Epithelial cell of proximal tubule (primary cell): ENCODE data around the gene CCDC40. TPM values are rescaled to one million over a fixed set of nuclear protein-coding genes. Genes with fewer than 3 reads are reported as not detected.

Source experiments
- DNase-seq: peaks from one replicate; pipeline ENCODE4 v3.0.0-alpha.2; 2011; ENCODE audit warnings: low read depth
- H3K4me3 ChIP-seq: 2 replicates; pipeline ENCODE4 v1.5.1; 2011; ENCODE audit warnings: low read depth, mild to moderate bottlenecking, low read length
- total RNA-seq: library from RNA; depleted of rRNA; stranded (reverse); fragments of >200 nt; gene quantifications from 2 replicates; pipeline ENCODE4 v1.2.3, GENCODE V29; 2015
- TF ChIP-seq, protein P1 (sequence below): conservative IDR thresholded peaks from 2 replicates; pipeline ENCODE4 v1.5.1; 2012; ENCODE audit warnings: low read depth, mild to moderate bottlenecking, low read length

The CCDC40 gene
- total RNA-seq, 1 donor from 2014 or later: 2.2 TPM

- no peak for DNase-seq
- no peak overlapping the region for H3K4me3 ChIP-seq
- TF ChIP-seq, protein P1, sequence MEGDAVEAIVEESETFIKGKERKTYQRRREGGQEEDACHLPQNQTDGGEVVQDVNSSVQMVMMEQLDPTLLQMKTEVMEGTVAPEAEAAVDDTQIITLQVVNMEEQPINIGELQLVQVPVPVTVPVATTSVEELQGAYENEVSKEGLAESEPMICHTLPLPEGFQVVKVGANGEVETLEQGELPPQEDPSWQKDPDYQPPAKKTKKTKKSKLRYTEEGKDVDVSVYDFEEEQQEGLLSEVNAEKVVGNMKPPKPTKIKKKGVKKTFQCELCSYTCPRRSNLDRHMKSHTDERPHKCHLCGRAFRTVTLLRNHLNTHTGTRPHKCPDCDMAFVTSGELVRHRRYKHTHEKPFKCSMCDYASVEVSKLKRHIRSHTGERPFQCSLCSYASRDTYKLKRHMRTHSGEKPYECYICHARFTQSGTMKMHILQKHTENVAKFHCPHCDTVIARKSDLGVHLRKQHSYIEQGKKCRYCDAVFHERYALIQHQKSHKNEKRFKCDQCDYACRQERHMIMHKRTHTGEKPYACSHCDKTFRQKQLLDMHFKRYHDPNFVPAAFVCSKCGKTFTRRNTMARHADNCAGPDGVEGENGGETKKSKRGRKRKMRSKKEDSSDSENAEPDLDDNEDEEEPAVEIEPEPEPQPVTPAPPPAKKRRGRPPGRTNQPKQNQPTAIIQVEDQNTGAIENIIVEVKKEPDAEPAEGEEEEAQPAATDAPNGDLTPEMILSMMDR: no peak
Measured at GRCh38 chr17:80118601-80119270, 82.3 kb downstream of the CCDC40 start.

GRCh38 chr17:80119271-80119791 lies 82.9 kb downstream of the CCDC40 start:
- no peak for DNase-seq
- no peak overlapping the region for H3K4me3 ChIP-seq
- TF ChIP-seq, protein P1: no peak

DNA sequence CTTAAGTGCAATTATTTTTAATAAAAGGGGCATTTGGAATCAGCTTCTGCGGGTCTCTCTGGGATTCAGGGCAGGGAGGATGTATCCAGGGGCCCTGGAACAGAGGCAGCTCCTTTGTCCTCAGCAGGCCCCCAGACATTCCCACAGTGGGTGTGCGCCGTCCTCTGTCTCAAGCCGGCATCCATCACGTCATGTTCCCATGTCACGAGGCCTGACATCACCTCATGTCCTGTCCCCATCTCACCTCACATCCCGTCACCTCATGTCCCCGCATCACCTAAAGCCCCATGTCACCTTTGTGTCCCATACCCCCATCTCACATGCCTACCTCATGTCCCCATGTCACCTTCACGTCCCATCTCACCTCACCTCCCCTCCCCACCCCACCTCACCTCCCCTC lies 83.4 kb downstream of the CCDC40 start:
- no peak for DNase-seq
- no peak overlapping the region for H3K4me3 ChIP-seq
- TF ChIP-seq, protein P1: no peak

DNA sequence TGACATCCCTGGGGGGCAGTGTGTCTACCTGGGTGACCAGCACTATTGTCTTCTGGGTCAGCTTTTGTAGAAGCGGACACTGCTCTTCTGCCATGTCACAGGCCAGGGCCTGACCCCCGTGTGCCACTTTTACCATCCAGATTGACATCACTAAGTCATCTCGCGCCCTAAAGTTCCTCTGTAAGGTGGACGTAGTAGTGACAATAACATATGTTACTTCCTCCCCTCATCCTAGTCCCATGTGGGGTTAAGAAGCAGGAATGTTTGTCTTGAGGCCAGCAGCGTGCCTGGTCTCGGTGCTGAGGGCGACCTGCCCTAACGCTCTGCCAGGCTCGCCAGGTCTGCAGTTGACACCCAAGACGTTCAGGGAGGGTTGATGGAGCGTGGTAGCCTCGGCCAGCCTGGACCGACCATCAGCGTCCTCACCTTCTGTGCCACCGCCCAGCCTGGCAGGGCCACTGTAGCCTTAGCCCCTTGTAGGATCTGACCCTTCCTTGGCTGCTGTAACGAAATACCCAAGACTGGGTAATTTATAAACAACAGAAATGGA lies 85.7 kb downstream of the CCDC40 start:
- TF ChIP-seq, protein P1: no peak
- DNase-seq: no peak
- no peak overlapping the region for H3K4me3 ChIP-seq

- no peak for DNase-seq
- H3K4me3 ChIP-seq: no peak overlapping the region
- TF ChIP-seq, protein P1: no peak
Measured at GRCh38 chr17:80122926-80123505, 86.6 kb downstream of the CCDC40 start.

DNA sequence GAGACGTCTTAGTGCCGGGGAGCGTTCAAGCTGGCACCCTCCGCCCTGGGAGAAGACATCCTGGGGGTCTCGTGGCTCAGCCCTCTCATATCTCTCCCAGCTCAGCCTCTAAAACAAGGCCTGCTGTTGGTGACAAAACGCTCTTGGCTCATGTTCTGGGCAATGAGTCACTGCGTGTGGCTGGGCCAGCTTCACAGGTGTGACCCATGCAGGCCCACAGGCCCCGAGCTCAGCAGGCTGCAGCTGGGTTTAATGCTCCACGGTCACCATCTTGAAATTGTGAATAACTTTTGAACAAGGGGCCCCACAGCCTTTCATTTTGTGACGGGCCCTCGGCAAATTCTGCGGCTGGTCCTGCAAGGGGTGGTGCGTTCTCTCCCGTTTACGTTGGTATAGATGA lies 87.3 kb downstream of the CCDC40 start:
- H3K4me3 ChIP-seq: no peak overlapping the region
- TF ChIP-seq, protein P1: no peak
- DNase-seq: no peak
